Measurements from ENCODE around the gene GPATCH1. TPM values are rescaled to one million over a fixed set of nuclear protein-coding genes. Genes with fewer than 3 reads are reported as not detected.

Gene GPATCH1
- total and polyA plus RNA-seq, 2 of the 4 experiments (the other 2 are of a cell fraction) = 5.1 to 7.5 TPM

DNA sequence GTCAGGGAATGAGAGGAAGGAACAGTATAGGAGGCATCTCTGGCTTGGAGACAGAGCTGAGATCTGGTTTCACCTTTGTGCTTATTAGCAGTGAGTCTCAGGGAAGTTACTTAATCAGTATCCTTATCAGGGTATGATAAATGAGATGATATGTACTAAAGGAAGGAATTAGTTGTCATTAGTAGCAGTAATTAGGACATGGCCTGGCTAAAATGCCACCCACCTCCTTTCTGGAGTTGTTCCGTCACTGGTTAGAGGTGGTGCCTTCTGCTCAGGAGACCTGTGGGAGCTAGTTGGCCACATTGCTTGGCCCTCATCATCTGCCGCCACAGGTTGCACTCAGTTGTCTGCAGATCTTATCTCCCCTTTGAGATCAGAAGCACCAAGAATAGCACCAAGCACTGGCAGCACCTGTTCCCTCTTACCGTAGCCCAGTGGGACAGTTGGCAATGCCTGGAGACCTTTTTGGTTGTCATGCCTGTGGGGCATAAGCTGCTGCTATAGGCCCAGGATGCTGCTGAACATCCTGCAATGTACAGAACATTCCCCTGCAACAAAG is 4.7 kb downstream of the GPATCH1 start:
- DNase-seq (no peak), ATAC-seq (ENCODE audit: low read depth) (no peak)
- intact Hi-C loops (cut with micrococcal nuclease) = loop anchor here (10.0 kb wide), 1 partner anchor 501 kb away; the partner anchor contains the start of gene PDCD5
- Histone ChIP-seq H3K14ac (replicated peaks; ENCODE audit: low read depth, low read length) (no peak overlapping the region), H3K4me3 (ENCODE audit: insufficient read depth, low read depth, low read length) (no peak overlapping the region), H2BK5ac (ENCODE audit: low read depth, low read length, poor library complexity, severe bottlenecking) (no peak overlapping the region), H3K79me1 (ENCODE audit: low read depth in 1 of 2, low read length in 2 of 2) (peaks cover 9 to 21% of the 10 kb centered on the region in 2 experiments), H2AFZ (replicated peaks; ENCODE audit: low read length, poor library complexity) (no peak overlapping the region), H2BK15ac (ENCODE audit: low read depth, low read length) (no peak overlapping the region), H3K23ac (ENCODE audit: low read depth, low read length) (no peak overlapping the region), H3K9ac (ENCODE audit: low read depth, low read length) (no peak overlapping the region), H2BK20ac (ENCODE audit: low read depth, low read length) (no peak overlapping the region), H3K4me1 (ENCODE audit: control insufficient read depth, insufficient read depth, low read length) (peaks cover 3% of the 10 kb centered on the region; the same call in 1 of the 2 replicates), H3K9me3 (ENCODE audit: control insufficient read depth, insufficient read depth, low read length) (no peaks in the 10 kb centered on the region), H2AK5ac (ENCODE audit: low read depth, low read length) (no peak overlapping the region), H4K20me1 (ENCODE audit: insufficient read depth, low read length) (no peaks in the 10 kb centered on the region), H4K91ac (ENCODE audit: insufficient read depth, low read depth, low read length) (no peak overlapping the region), H4K5ac (ENCODE audit: low read depth, low read length) (no peak overlapping the region), H4K8ac (ENCODE audit: low read depth in 2 of 2, low read length in 2 of 2) (no peak overlapping the region), H3K36me3 (ENCODE audit: control insufficient read depth, insufficient read depth, low read length) (peaks cover 13% of the 10 kb centered on the region), H3K18ac (ENCODE audit: low read depth, low read length) (no peak overlapping the region), H3K27ac (ENCODE audit: insufficient read depth, low read length) (no peak overlapping the region), H2BK120ac (ENCODE audit: low read depth, low read length) (no peak overlapping the region), H3K56ac (ENCODE audit: extremely low read depth, insufficient read depth, low read length) (no peak overlapping the region), H3K27me3 (ENCODE audit: control insufficient read depth, insufficient read depth, low read length) (no peaks in the 10 kb centered on the region), H3K4me2 (ENCODE audit: low read depth, low read length) (no peak overlapping the region), H3K9me1 (ENCODE audit: insufficient read depth, low read length) (peaks cover 9% of the 10 kb centered on the region), H3K4ac (ENCODE audit: low read depth, low read length) (no peak overlapping the region), H2AK9ac (replicated peaks; ENCODE audit: low read depth, low read length, poor library complexity) (no peak overlapping the region)
- ChIA-PET CTCF (no interaction called here), POLR2A (ENCODE audit: unreplicated experiment) (no interaction called here)
- dilution Hi-C loops (cut with HindIII; ENCODE audit: low sequenced_read_pairs, unreplicated experiment) = no loop called here
- WGBS, 2 experiments (ENCODE audit: extremely low coverage in 2 of 2, insufficient read length in 1 of 2) = 100% methylated on average over 1 of the region's 3 CpGs; no CpG with 5 or more reads in 1 of the 2 experiments
- TF ChIP-seq CEBPB (IDR thresholded peaks at IDR 0.05; ENCODE audit: low read depth, low read length) (no peak), CTCF (conservative IDR thresholded peaks at IDR 0.05; ENCODE audit: low read depth, low read length) (no peak), FOS (IDR thresholded peaks at IDR 0.05; ENCODE audit: low read depth, low read length) (no peak), CHD1 (IDR thresholded peaks at IDR 0.05; ENCODE audit: low read depth, low read length) (no peak), RCOR1 (IDR thresholded peaks at IDR 0.05; ENCODE audit: insufficient replicate concordance, low read length) (no peak), USF2 (IDR thresholded peaks at IDR 0.05; ENCODE audit: low read depth, low read length) (no peak), MAFK (IDR thresholded peaks at IDR 0.05; ENCODE audit: low read depth, low read length) (no peak), NFE2L2 (IDR thresholded peaks at IDR 0.05; ENCODE audit: low read depth, low read length) (no peak), SMC3 (IDR thresholded peaks at IDR 0.05; ENCODE audit: low read depth, low read length) (no peak), RFX5 (IDR thresholded peaks at IDR 0.05; ENCODE audit: low read depth, low read length) (no peak), RAD21 (IDR thresholded peaks at IDR 0.05; ENCODE audit: low read length) (no peak), MAZ (IDR thresholded peaks at IDR 0.05; ENCODE audit: borderline replicate concordance, low read depth, low read length) (no peak), MXI1 (IDR thresholded peaks at IDR 0.05; ENCODE audit: borderline replicate concordance, low read depth, low read length) (no peak), POLR2A (IDR thresholded peaks at IDR 0.05; ENCODE audit: low read depth, low read length) (no peak), BHLHE40 (IDR thresholded peaks at IDR 0.05; ENCODE audit: low read depth, low read length) (no peak)
- BruUV-seq (replicated peaks) = no TSS peak
- in situ Hi-C loops (cut with MboI; ENCODE audit: low sequenced_read_pairs) = no loop called here

All from IMR-90 (cell line).